IMR-90 (cell line): ENCODE results near the gene BCL6. TPM values are rescaled to one million over a fixed set of nuclear protein-coding genes. Genes with fewer than 3 reads are reported as not detected.

Experiments used
- ATAC-seq: fragments of 200-7000 bp; cut with Tn5 transposase; 2 replicates; pipeline ENCODE4 v1.9.1; 2020; ENCODE audit warnings: low read depth, mild to moderate bottlenecking, moderate library complexity
- BruUV-seq: library from RNA; stranded (reverse); fragments of 400-500 nt; replicated peaks from 2 replicates; lab custom pipeline; 2021; lab: Mats Ljungman, UMichigan
- CTCF ChIA-PET: fragments of 300-600 bp; formaldehyde crosslinking; extraction: SDS; loops from one replicate; lab custom pipeline; 2021; ENCODE audit warnings: antibody characterized with exemption; lab: Yijun Ruan, JAX
- POLR2A ChIA-PET: fragments of 300-600 bp; sonication (Branson Sonifier 250); formaldehyde crosslinking; loops from one replicate; lab custom pipeline; 2022; ENCODE audit warnings: antibody characterized with exemption; ENCODE audit not compliant: unreplicated experiment; lab: Charles Lee
- DNase-seq: peaks from one replicate; pipeline ENCODE4 v3.0.0; 2013
- H2AFZ ChIP-seq: replicated peaks from 2 replicates; pipeline ENCODE3; 2013; ENCODE audit warnings: low read length, mild to moderate bottlenecking; ENCODE audit not compliant: poor library complexity
- H2AK5ac ChIP-seq: 2 replicates; pipeline ENCODE4 v1.6.1; 2013; ENCODE audit warnings: low read depth, low read length, inconsistent platforms
- H2AK9ac ChIP-seq: replicated peaks from 2 replicates; pipeline ENCODE3; 2013; ENCODE audit warnings: mild to moderate bottlenecking, low read depth, low read length, moderate library complexity; ENCODE audit not compliant: poor library complexity
- H2BK120ac ChIP-seq: 2 replicates; pipeline ENCODE4 v1.6.1; 2013; ENCODE audit warnings: low read depth, low read length, inconsistent platforms
- H2BK15ac ChIP-seq: 3 replicates; pipeline ENCODE4 v1.6.1; 2013; ENCODE audit warnings: low read depth, low read length, inconsistent platforms
- H2BK20ac ChIP-seq: 2 replicates; pipeline ENCODE4 v1.6.1; 2013; ENCODE audit warnings: low read depth, mild to moderate bottlenecking, inconsistent platforms, low read length, moderate library complexity
- H2BK5ac ChIP-seq: 2 replicates; pipeline ENCODE4 v1.6.1; 2013; ENCODE audit warnings: mild to moderate bottlenecking, low read depth, low read length, inconsistent platforms; ENCODE audit not compliant: poor library complexity, severe bottlenecking
- H3K14ac ChIP-seq: replicated peaks from 2 replicates; pipeline ENCODE4 v1.6.1; 2013; ENCODE audit warnings: low read depth, low read length, inconsistent platforms
- H3K18ac ChIP-seq: 2 replicates; pipeline ENCODE4 v1.6.1; 2013; ENCODE audit warnings: low read depth, low read length, control low read depth
- H3K23ac ChIP-seq: 2 replicates; pipeline ENCODE4 v1.6.1; 2013; ENCODE audit warnings: low read depth, low read length, inconsistent platforms
- H3K27ac ChIP-seq: 2 replicates; pipeline ENCODE4 v1.5.1; 2013; ENCODE audit warnings: mild to moderate bottlenecking, control low read depth, low read length; ENCODE audit not compliant: insufficient read depth
- H3K27me3 ChIP-seq: 2 replicates; pipeline ENCODE4 v1.6.1; 2013; ENCODE audit warnings: low read length; ENCODE audit not compliant: control insufficient read depth, insufficient read depth
- H3K36me3 ChIP-seq: 2 replicates; pipeline ENCODE4 v1.6.1; 2013; ENCODE audit warnings: low read length, mixed read lengths; ENCODE audit not compliant: control insufficient read depth, insufficient read depth
- H3K4ac ChIP-seq: 2 replicates; pipeline ENCODE4 v1.6.1; 2013; ENCODE audit warnings: low read depth, low read length, inconsistent platforms
- H3K4me1 ChIP-seq: 2 replicates; pipeline ENCODE4 v1.6.1; 2013; ENCODE audit warnings: low read length, mixed read lengths; ENCODE audit not compliant: control insufficient read depth, insufficient read depth
- H3K4me2 ChIP-seq: 2 replicates; pipeline ENCODE4 v1.6.1; 2013; ENCODE audit warnings: low read depth, mild to moderate bottlenecking, control low read depth, low read length, moderate library complexity
- H3K4me3 ChIP-seq: 2 replicates; pipeline ENCODE4 v1.5.1; 2013; ENCODE audit warnings: low read depth, mild to moderate bottlenecking, control low read depth, low read length, moderate library complexity; ENCODE audit not compliant: insufficient read depth
- H3K56ac ChIP-seq: 2 replicates; pipeline ENCODE4 v1.6.1; 2013; ENCODE audit warnings: low read length, inconsistent platforms; ENCODE audit not compliant: insufficient read depth; ENCODE audit errors: extremely low read depth
- H3K79me1 ChIP-seq, 2 experiments: 2 replicates each; pipeline ENCODE4 v1.6.1; 2013; ENCODE audit warnings: low read length in 2 of 2, inconsistent platforms in 1 of 2, low read depth in 1 of 2
- H3K9ac ChIP-seq: 2 replicates; pipeline ENCODE4 v1.6.1; 2013; ENCODE audit warnings: low read depth, low read length, control low read depth
- H3K9me1 ChIP-seq: 2 replicates; pipeline ENCODE4 v1.6.1; 2013; ENCODE audit warnings: low read length, inconsistent platforms; ENCODE audit not compliant: insufficient read depth
- H3K9me3 ChIP-seq: 2 replicates; pipeline ENCODE4 v1.6.1; 2013; ENCODE audit warnings: low read length; ENCODE audit not compliant: control insufficient read depth, insufficient read depth
- H4K20me1 ChIP-seq: 2 replicates; pipeline ENCODE4 v1.6.1; 2013; ENCODE audit warnings: low read length, inconsistent platforms; ENCODE audit not compliant: insufficient read depth
- H4K5ac ChIP-seq: 2 replicates; pipeline ENCODE4 v1.6.1; 2013; ENCODE audit warnings: mild to moderate bottlenecking, low read depth, low read length, control low read depth
- H4K8ac ChIP-seq, 2 experiments: 2 replicates each; pipeline ENCODE4 v1.6.1; 2013; ENCODE audit warnings: low read depth in 2 of 2, low read length in 2 of 2, control low read depth in 1 of 2, inconsistent platforms in 1 of 2
- H4K91ac ChIP-seq: 2 replicates; pipeline ENCODE4 v1.6.1; 2013; ENCODE audit warnings: low read depth, low read length, inconsistent platforms; ENCODE audit not compliant: insufficient read depth
- BHLHE40 ChIP-seq: fragments of 150-350 bp; IDR thresholded peaks from 2 replicates; pipeline ENCODE4 v1.6.1; 2016; ENCODE audit warnings: mild to moderate bottlenecking, low read depth, low read length
- FOS ChIP-seq: fragments of 150-350 bp; IDR thresholded peaks from 2 replicates; pipeline ENCODE4 v1.6.1; 2016; ENCODE audit warnings: low read depth, low read length
- RAD21 ChIP-seq: IDR thresholded peaks from 2 replicates; pipeline ENCODE4 v1.6.1; 2012; ENCODE audit warnings: low read length, improper control_type of control experiment
- WGBS, 2 experiments: methylation state at CpG; one replicate each; pipeline versions ENCODE4 v1.1.5 to v1.1.7; 2013; ENCODE audit warnings: missing lambda C conversion rate in 2 of 2; ENCODE audit not compliant: insufficient read length in 1 of 2; ENCODE audit errors: extremely low coverage in 2 of 2; 5-methylcytosine and 5-hydroxymethylcytosine counted together
- dilution Hi-C: fragments of 300-500 bp; cut with HindIII; formaldehyde crosslinking; loops from one replicate; pipeline ENCODE4 v1.14.3; 2018; ENCODE audit warnings: low sequenced_read_pairs; ENCODE audit not compliant: unreplicated experiment
- in situ Hi-C: fragments of 300-500 bp; cut with MboI; formaldehyde crosslinking; loops from 3 replicates; pipeline ENCODE4 v1.14.3; 2019; ENCODE audit warnings: low sequenced_read_pairs, inconsistent platforms, mixed read lengths
- intact Hi-C: fragments of 100-400 bp; cut with micrococcal nuclease; formaldehyde crosslinking; loops from 2 replicates; pipeline ENCODE4 v1.10.0; 2022
- polyA plus RNA-seq, 3 experiments: library from polyadenylated mRNA; depleted of rRNA; stranded (reverse); fragments of >200 nt; gene quantifications; 2 replicates each; pipeline ENCODE4 v1.2.3, GENCODE V29; 2012; ENCODE audit warnings: low replicate concordance in 1 of 3
- total RNA-seq: library from RNA; depleted of rRNA; stranded (reverse); fragments of >200 nt; gene quantifications from 2 replicates; pipeline ENCODE4 v1.2.3, GENCODE V29; 2012

The BCL6 gene
- total and polyA plus RNA-seq, 2 of the 4 experiments (the other 2 are of a cell fraction), result 19.7 to 22.6 TPM

DNA sequence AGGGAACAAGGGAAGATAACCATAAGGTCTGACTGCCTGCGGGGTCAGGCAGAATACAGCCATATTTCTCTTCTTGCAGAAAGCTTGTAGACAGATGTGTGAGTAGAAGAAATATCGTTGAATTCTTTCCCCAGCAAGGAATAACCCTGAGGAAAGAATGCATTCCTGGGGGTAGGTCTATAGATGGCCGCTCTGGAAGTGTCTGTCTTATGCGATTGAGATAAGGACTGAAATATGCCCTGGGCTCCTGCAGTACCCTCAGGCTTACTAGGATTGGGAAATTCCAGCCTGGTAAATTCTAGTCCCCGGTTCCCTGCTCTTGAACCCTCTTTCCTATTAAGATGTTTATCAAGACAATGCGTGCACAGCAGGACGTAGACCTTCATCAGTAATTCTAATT is 59.3 kb downstream of the BCL6 start:
- DNase-seq (no peak), ATAC-seq (no peak)
- Histone ChIP-seq H3K14ac (no peak overlapping the region), H2BK20ac (no peak overlapping the region), H3K4me2 (no peak overlapping the region), H3K27me3 (peaks cover 16% of the 10 kb centered on the region), H4K5ac (no peak overlapping the region), H3K36me3 (no peaks in the 10 kb centered on the region), H2BK15ac (no peak overlapping the region), H3K9ac (no peak overlapping the region), H2BK120ac (no peak overlapping the region), H2BK5ac (no peak overlapping the region), H3K4ac (no peak overlapping the region), H4K8ac (no peak overlapping the region), H3K9me1 (no peaks in the 10 kb centered on the region), H3K9me3 (peaks cover 7% of the 10 kb centered on the region; the same call in 1 of the 2 replicates), H3K18ac (no peak overlapping the region), H3K56ac (no peak overlapping the region), H4K20me1 (no peaks in the 10 kb centered on the region), H3K79me1 (no peaks in the 10 kb centered on the region), H4K91ac (no peak overlapping the region), H2AK9ac (no peak overlapping the region), H2AFZ (no peak overlapping the region), H3K27ac (no peak overlapping the region), H3K4me1 (no peaks in the 10 kb centered on the region), H3K4me3 (no peak overlapping the region), H3K23ac (no peak overlapping the region), H2AK5ac (no peak overlapping the region)
- dilution Hi-C loops, result loop anchor here (25.0 kb wide), 2 partner anchors 374 to 474 kb away; no protein-coding TSS in a partner anchor
- in situ Hi-C loops, result no loop called here
- POLR2A ChIA-PET, result no interaction called here
- WGBS, 2 experiments, result 100% methylated on average over 2 of the region's 7 CpGs; no CpG with 5 or more reads in 1 of the 2 experiments
- BruUV-seq, result no TSS peak
- TF ChIP-seq RAD21, result no peak
- TF ChIP-seq BHLHE40, result no peak
- no peak for TF ChIP-seq FOS
- CTCF ChIA-PET, result interaction anchor here (2.8 kb wide), 1 partner anchor 367 kb away, joined by 18 read pairs; no protein-coding TSS in a partner anchor
- intact Hi-C loops, result no loop called here
